Measurements from ENCODE around the gene WDR19. TPM values are rescaled to one million over a fixed set of nuclear protein-coding genes. Genes with fewer than 3 reads are reported as not detected.

Gene WDR19
- total and polyA plus RNA-seq, 10 donors: 17.7 to 48.3 (median 24.6) TPM

GRCh38 chr4:39308611-39309010 lies 126.3 kb downstream of the WDR19 start:
- TF ChIP-seq CTCF (IDR thresholded peaks at IDR 0.05 in 8 of 11, conservative IDR thresholded peaks at IDR 0.05 in 3 of 11) (no peak), POLR2AphosphoS5 (IDR thresholded peaks at IDR 0.05) (peak in 1 of 3 donors; percentile 13), POLR2A (IDR thresholded peaks at IDR 0.05) (no peak)
- H3K36me3 ChIP-seq: peaks cover 0 to 100% (median 70%) of the 10 kb centered on the region in 6 donors
- WGBS, 5 donors: 81 to 90% (median 88%) methylated on average over 6 of the region's 6 CpGs
- DNase-seq: no peak
- H3K9me3 ChIP-seq: no peaks in the 10 kb centered on the region
- intact Hi-C loops (cut with DNase I; ENCODE audit: low total_unique reads): no loop called here
- H3K27me3 ChIP-seq (replicated peaks in 1 of 7): no peaks in the 10 kb centered on the region
- peak overlapping the region in 4 of 8 donors; percentile 0 to 62 (median 24) for H3K27ac ChIP-seq
- no peak overlapping the region for H3K4me3 ChIP-seq
- H3K4me1 ChIP-seq: no peaks in the 10 kb centered on the region

GRCh38 chr4:39312816-39313215 lies 130.5 kb downstream of the WDR19 start:
- no peaks in the 10 kb centered on the region for H3K4me1 ChIP-seq
- H3K36me3 ChIP-seq: peaks cover 0 to 100% (median 71%) of the 10 kb centered on the region in 6 donors
- intact Hi-C loops (cut with DNase I; ENCODE audit: low total_unique reads): no loop called here
- TF ChIP-seq CTCF (IDR thresholded peaks at IDR 0.05 in 8 of 11, conservative IDR thresholded peaks at IDR 0.05 in 3 of 11): no peak
- no peak for TF ChIP-seq POLR2A (IDR thresholded peaks at IDR 0.05)
- H3K27me3 ChIP-seq (replicated peaks in 1 of 7): no peaks in the 10 kb centered on the region
- DNase-seq: no peak
- 44 to 66% (median 50%) methylated on average over 4 of the region's 4 CpGs for WGBS, 5 donors
- peak overlapping the region in 6 of 8 donors; percentile 35 to 77 (median 48) for H3K27ac ChIP-seq
- H3K9me3 ChIP-seq: no peaks in the 10 kb centered on the region
- no peak overlapping the region for H3K4me3 ChIP-seq

- no peak for DNase-seq
- Histone ChIP-seq H3K4me3 (no peak overlapping the region), H3K36me3 (peaks cover 0 to 100% (median 45%) of the 10 kb centered on the region in 6 donors), H3K9me3 (no peaks in the 10 kb centered on the region), H3K27ac (no peak overlapping the region), H3K27me3 (replicated peaks in 1 of 7) (no peaks in the 10 kb centered on the region), H3K4me1 (no peaks in the 10 kb centered on the region)
- TF ChIP-seq POLR2AphosphoS5 (IDR thresholded peaks at IDR 0.05): no peak
- no peak for TF ChIP-seq CTCF (IDR thresholded peaks at IDR 0.05 in 8 of 11, conservative IDR thresholded peaks at IDR 0.05 in 3 of 11)
- TF ChIP-seq POLR2A (IDR thresholded peaks at IDR 0.05): no peak
- intact Hi-C loops (cut with DNase I; ENCODE audit: low total_unique reads): no loop called here
- WGBS, 5 donors: 95 to 98% (median 95%) methylated on average over 4 of the region's 4 CpGs
Observed at GRCh38 chr4:39319676-39320075, 137.3 kb downstream of the WDR19 start.

GRCh38 chr4:39320381-39321115 lies 138.2 kb downstream of the WDR19 start:
- Histone ChIP-seq H3K4me1 (no peaks in the 10 kb centered on the region), H3K9me3 (no peaks in the 10 kb centered on the region), H3K36me3 (peaks cover 0 to 100% (median 48%) of the 10 kb centered on the region in 6 donors), H3K27me3 (replicated peaks in 1 of 7) (no peaks in the 10 kb centered on the region), H3K4me3 (no peak overlapping the region), H3K27ac (no peak overlapping the region)
- intact Hi-C loops (cut with DNase I; ENCODE audit: low total_unique reads): no loop called here
- no peak for TF ChIP-seq POLR2AphosphoS5 (IDR thresholded peaks at IDR 0.05)
- no peak for TF ChIP-seq CTCF (IDR thresholded peaks at IDR 0.05 in 8 of 11, conservative IDR thresholded peaks at IDR 0.05 in 3 of 11)
- no peak for TF ChIP-seq POLR2A (IDR thresholded peaks at IDR 0.05)
- DNase-seq: no peak

Data from spleen (tissue), 11 donors.